ENCODE measurements around the gene TBX3. TPM values are rescaled to one million over a fixed set of nuclear protein-coding genes. Genes with fewer than 3 reads are reported as not detected.

TBX3 gene
- total RNA-seq, 3 donors from 2014 or later = 21.3 to 115 (median 78.3) TPM

GRCh38 chr12:114690267-114691135, 6.5 kb upstream of the TBX3 start:
- H3K27me3 ChIP-seq = peaks cover 0 to 12% of the 10 kb centered on the region in 2 donors
- TF ChIP-seq, protein P1, sequence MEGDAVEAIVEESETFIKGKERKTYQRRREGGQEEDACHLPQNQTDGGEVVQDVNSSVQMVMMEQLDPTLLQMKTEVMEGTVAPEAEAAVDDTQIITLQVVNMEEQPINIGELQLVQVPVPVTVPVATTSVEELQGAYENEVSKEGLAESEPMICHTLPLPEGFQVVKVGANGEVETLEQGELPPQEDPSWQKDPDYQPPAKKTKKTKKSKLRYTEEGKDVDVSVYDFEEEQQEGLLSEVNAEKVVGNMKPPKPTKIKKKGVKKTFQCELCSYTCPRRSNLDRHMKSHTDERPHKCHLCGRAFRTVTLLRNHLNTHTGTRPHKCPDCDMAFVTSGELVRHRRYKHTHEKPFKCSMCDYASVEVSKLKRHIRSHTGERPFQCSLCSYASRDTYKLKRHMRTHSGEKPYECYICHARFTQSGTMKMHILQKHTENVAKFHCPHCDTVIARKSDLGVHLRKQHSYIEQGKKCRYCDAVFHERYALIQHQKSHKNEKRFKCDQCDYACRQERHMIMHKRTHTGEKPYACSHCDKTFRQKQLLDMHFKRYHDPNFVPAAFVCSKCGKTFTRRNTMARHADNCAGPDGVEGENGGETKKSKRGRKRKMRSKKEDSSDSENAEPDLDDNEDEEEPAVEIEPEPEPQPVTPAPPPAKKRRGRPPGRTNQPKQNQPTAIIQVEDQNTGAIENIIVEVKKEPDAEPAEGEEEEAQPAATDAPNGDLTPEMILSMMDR (IDR thresholded peaks at IDR 0.05) = no peak
- TF ChIP-seq POLR2AphosphoS5 (IDR thresholded peaks at IDR 0.05) = no peak
- no peak for TF ChIP-seq POLR2A (IDR thresholded peaks at IDR 0.05)
- peak overlapping the region; percentile 87 to 94 for H3K27ac ChIP-seq
- H3K4me1 ChIP-seq = no peaks in the 10 kb centered on the region
- DNase-seq (ENCODE audit: low spot score in 2 of 2) = no peak
- H3K9me3 ChIP-seq = no peaks in the 10 kb centered on the region
- H3K4me3 ChIP-seq = peak overlapping the region in 1 of 3 donors; percentile 80
- H3K36me3 ChIP-seq = no peaks in the 10 kb centered on the region
- intact Hi-C loops (cut with DNase I; ENCODE audit: low total_unique reads) = no loop called here

- H3K27me3 ChIP-seq = peaks cover 0 to 12% of the 10 kb centered on the region in 2 donors
- intact Hi-C loops (cut with DNase I; ENCODE audit: low total_unique reads) = no loop called here
Observed at GRCh38 chr12:114689075-114689994, 5.4 kb upstream of the TBX3 start.

GRCh38 chr12:114688256-114688845, 4.4 kb upstream of the TBX3 start:
- intact Hi-C loops (cut with DNase I; ENCODE audit: low total_unique reads) = no loop called here

More at GRCh38 chr12:114689075-114689994, 5.4 kb upstream of the TBX3 start:
- Histone ChIP-seq H3K4me3 (no peak overlapping the region), H3K4me1 (no peaks in the 10 kb centered on the region), H3K27ac (no peak overlapping the region), H3K9me3 (no peaks in the 10 kb centered on the region), H3K36me3 (no peaks in the 10 kb centered on the region)
- TF ChIP-seq POLR2AphosphoS5 (IDR thresholded peaks at IDR 0.05) = no peak
- TF ChIP-seq POLR2A (IDR thresholded peaks at IDR 0.05) = no peak
- TF ChIP-seq, protein P1 (IDR thresholded peaks at IDR 0.05) = no peak
- DNase-seq (ENCODE audit: low spot score in 2 of 2) = no peak

DNA sequence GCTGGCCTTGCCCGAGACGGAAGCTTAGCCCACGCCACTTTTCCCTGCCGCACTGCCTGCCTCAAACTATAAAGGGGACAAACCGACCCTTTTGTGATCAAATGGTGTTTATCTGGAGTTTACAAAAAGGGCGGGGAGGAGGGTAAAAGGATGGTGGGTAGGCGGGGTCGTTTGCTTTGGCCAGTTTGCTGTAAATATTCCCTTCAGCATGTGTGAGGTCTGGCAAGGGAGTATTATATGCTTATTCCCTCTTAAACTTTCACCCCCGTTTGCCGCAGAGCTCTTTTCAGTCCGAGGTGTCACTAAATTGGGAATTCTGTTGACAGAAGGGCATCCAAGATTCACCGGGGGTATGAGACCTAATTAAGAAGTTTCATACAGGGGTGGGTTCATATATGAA, 3.8 kb upstream of the TBX3 start:
- no peak for DNase-seq (ENCODE audit: low spot score in 2 of 2)
- Histone ChIP-seq H3K36me3 (no peaks in the 10 kb centered on the region), H3K27me3 (peaks cover 0 to 12% of the 10 kb centered on the region in 2 donors), H3K9me3 (no peaks in the 10 kb centered on the region), H3K4me3 (no peak overlapping the region), H3K27ac (peak overlapping the region; percentile 40 to 77), H3K4me1 (no peaks in the 10 kb centered on the region)
- TF ChIP-seq POLR2A (IDR thresholded peaks at IDR 0.05) = no peak
- TF ChIP-seq, protein P1 (IDR thresholded peaks at IDR 0.05) = no peak
- TF ChIP-seq POLR2AphosphoS5 (IDR thresholded peaks at IDR 0.05) = no peak
- intact Hi-C loops (cut with DNase I; ENCODE audit: low total_unique reads) = no loop called here

More at GRCh38 chr12:114688256-114688845, 4.4 kb upstream of the TBX3 start:
- no peak for TF ChIP-seq POLR2A (IDR thresholded peaks at IDR 0.05)
- TF ChIP-seq POLR2AphosphoS5 (IDR thresholded peaks at IDR 0.05) = no peak
- TF ChIP-seq, protein P1 (IDR thresholded peaks at IDR 0.05) = no peak
- H3K27ac ChIP-seq = peak overlapping the region; percentile 40 to 77
- no peaks in the 10 kb centered on the region for H3K4me1 ChIP-seq
- no peak overlapping the region for H3K4me3 ChIP-seq
- peaks cover 0 to 12% of the 10 kb centered on the region in 2 donors for H3K27me3 ChIP-seq
- H3K36me3 ChIP-seq = no peaks in the 10 kb centered on the region
- H3K9me3 ChIP-seq = no peaks in the 10 kb centered on the region
- no peak for DNase-seq (ENCODE audit: low spot score in 2 of 2)
